DOHH2 (cell line): ENCODE results near the gene LENG8.

Source experiments
- EZH2phosphoT487 ChIP-seq: fragments of 200-600 bp; sonication (generic); IDR thresholded peaks from 2 replicates; pipeline ENCODE4 v1.6.1; 2017; ENCODE audit warnings: borderline replicate concordance, mild to moderate bottlenecking, antibody characterized with exemption, low read length, moderate library complexity, mixed read lengths
- TF ChIP-seq, protein P1 (sequence below): fragments of 200-600 bp; sonication (generic); IDR thresholded peaks from one replicate; pipeline ENCODE4 v1.5.1; 2014; ENCODE audit warnings: antibody characterized with exemption, mild to moderate bottlenecking, low read depth, low read length; ENCODE audit not compliant: poor library complexity, severe bottlenecking

DNA sequence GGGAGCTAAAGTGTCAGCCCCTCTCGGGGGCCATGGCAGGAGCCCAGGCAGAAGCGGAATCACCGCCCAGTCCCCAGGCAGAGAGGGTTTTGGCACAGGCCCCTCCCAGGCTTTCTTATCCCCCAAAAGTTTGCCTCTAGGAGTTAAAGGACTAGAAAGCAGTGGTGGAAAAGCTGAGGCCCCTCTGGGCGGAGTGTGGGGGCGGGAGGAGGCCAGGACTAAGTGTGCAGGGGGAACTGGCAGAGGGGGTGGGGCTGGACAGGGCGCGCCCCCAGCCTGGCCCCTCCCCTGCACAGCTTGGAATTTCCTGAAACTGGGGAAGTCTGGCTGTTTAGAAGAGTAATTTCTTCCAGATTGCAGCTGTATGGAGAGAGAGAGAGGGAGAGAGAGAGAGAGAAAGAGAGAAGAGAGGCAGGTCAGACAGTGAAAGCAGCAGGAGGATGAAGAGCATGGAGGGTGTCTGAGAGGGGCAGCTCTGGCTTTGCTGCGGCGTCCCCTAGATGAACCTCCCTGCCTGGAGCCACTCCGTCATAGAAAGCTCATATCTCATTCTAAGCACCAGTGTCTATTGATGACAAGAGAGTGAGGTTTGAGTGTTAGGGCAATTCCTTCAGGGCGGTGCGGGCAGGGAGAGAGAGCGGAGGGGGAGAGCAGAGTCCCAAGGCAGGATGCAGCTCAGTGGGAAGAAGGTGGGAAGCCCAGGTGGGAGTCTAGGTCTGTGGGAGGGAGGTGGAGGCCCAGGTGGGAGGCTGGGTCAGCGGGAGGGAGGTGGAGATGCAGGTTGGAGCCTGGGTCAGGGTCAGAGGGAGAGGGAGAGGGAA lies 24.3 kb downstream of the LENG8 start, which contains the start of gene CDC42EP5:
- TF ChIP-seq, protein P1, sequence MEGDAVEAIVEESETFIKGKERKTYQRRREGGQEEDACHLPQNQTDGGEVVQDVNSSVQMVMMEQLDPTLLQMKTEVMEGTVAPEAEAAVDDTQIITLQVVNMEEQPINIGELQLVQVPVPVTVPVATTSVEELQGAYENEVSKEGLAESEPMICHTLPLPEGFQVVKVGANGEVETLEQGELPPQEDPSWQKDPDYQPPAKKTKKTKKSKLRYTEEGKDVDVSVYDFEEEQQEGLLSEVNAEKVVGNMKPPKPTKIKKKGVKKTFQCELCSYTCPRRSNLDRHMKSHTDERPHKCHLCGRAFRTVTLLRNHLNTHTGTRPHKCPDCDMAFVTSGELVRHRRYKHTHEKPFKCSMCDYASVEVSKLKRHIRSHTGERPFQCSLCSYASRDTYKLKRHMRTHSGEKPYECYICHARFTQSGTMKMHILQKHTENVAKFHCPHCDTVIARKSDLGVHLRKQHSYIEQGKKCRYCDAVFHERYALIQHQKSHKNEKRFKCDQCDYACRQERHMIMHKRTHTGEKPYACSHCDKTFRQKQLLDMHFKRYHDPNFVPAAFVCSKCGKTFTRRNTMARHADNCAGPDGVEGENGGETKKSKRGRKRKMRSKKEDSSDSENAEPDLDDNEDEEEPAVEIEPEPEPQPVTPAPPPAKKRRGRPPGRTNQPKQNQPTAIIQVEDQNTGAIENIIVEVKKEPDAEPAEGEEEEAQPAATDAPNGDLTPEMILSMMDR = no peak
- no peak for TF ChIP-seq EZH2phosphoT487
